COR-L47 (cell line): Measurements from ENCODE around the gene ARHGAP10.

Experiments used
- DNase-seq: peaks from one replicate; lab custom pipeline; 2025; lab: John Stamatoyannopoulos, UW

Gene ARHGAP10

DNA sequence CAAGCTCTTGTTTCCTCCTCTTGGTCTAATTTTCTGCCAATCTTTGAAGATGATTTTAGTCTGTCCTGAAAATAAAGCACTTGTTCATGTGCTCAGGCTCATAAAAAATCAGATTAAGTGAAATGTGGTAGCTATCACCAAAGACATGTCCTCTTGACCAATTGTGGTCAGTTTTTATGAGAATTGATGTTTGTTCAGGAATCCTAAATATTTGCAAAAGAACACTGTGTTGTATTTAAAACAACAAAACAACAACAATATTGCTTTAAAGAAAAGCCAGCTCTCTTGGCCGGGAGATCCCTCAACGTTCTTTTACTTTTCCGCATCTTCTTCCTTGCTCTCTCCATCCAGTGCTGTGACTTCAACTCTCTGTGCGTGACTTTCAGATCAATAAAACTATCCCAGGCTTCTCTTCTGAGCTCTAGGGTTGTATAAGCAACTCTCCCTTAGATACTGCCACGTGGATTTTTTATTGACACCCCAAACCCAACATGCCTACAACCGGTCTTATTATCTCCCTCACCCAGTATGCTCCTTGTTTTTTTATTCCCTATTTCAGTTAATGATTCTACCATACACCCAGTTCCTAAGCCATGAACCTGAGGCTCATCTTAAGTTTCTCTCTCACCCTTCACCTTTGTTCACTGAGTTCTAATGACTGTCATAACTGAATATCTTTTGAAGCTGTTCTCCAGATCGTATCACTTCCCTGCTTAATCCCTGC lies 309.9 kb downstream of the ARHGAP10 start:
- DNase-seq, result no peak

DNA sequence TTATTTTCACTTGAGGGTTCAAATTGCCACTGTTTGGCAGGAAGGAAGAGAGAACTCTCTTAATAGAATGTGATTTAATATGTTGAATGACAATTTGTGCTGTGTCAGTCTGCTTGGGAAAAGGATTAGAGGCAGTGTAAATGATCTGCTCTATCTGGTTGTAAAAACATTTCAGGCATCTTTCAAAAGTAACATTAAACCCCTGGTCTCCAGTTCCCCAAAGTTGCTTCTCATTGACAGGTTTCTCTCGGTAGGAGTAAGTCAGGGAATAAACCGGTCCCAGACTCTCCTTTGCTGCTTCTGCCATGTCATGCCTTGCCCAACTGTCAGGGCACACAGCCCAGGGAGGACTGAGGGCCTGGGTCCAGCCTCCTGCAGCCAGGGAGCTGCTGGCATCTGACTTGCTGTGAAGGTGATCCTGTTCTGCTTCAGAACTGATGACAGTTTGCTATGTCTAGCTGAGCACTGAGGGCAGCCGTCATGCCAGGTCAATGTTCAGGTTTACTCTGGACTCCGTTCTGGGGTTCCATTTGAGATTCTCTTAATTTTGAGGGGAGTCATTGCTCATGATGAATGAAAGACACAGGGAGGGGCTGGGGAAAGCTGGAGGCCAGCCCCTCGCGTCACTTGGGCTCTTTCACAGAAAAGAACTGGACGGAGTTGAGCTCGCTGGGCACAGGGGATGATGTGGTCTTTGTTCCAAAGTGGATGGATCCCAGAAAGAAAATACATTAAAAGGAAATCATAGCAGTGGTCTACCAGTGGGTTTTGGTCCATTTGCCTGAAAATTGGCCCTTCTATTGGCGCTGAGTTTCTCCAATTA lies 312.4 kb downstream of the ARHGAP10 start:
- DNase-seq, result no peak

GRCh38 chr4:148044912-148045352 lies 313.0 kb downstream of the ARHGAP10 start:
- DNase-seq, result no peak

DNA sequence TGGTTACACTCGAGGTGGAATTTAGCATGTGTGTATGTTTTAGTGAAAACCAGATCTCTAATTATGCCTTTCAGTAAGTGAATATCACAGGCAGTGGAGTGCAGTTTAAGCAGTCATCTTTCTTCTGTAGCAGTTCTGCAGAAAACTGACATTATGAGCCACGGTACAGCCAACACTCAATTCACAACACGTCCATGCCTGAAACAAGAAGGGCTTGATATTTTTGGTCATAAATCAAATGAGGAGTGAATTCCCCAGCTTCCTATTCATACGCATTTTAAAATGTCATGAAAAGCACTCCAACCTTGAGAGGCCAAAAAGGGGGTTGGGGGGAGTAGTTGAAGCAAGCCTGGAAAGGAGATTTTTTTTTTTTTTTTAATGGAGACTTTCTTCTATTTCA lies 316.7 kb downstream of the ARHGAP10 start:
- DNase-seq, result no peak

DNA sequence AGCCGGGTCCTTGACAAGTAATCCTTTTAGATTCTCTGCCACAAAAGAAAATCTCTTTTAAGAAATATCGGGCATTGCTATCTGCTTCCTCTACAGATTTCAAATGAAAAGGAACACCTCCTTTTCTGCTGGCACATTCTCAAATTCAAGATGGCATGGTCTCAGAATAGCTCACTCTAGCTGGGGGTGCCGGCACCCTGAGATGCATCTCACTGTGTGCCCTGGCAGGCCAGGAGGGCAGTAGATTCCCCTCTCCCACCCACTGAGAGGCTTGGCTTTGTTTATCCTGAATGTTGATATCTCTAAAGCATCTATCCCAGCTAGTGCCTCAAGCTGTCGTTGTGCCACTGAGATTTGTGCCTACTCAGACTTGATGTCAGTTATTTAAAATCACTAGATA lies 319.5 kb downstream of the ARHGAP10 start:
- DNase-seq, result no peak

- DNase-seq, result no peak
Observed at GRCh38 chr4:148052448-148052847, 320.6 kb downstream of the ARHGAP10 start.

DNA sequence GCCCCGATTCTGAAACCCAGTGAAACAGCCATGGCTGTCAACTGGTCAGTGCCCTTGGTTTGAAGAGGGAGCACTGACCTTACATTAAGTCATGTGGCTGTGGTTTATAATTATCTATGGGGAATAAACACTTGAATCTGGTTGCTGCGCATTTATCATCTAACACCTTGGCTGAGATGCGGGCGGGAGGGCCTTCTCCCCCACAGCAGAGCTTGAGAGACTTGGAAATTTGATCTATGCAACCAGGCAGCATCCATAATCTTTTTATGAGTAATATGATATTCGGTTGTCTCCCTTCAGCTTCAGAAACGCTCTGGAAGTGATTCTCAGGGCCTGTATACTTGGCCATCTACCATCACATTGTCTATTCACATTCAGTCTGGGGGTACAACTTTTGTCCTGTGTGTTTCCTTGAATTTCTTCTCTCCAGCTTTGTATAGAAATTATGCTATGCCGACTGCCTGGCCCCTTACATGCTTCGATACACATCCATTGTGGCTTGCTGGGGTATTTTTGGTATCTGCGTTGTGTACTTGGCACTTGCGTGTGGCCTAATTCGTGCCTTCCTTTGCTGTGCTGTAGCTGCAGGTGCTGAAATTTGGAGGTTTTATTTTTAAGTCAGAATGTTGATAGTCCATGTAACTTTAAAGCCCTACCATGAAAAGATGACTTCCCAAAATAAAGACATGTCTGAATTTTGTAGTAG lies 321.6 kb downstream of the ARHGAP10 start:
- DNase-seq, result no peak

- no peak for DNase-seq
Observed at GRCh38 chr4:148054275-148054674, 322.4 kb downstream of the ARHGAP10 start.

DNA sequence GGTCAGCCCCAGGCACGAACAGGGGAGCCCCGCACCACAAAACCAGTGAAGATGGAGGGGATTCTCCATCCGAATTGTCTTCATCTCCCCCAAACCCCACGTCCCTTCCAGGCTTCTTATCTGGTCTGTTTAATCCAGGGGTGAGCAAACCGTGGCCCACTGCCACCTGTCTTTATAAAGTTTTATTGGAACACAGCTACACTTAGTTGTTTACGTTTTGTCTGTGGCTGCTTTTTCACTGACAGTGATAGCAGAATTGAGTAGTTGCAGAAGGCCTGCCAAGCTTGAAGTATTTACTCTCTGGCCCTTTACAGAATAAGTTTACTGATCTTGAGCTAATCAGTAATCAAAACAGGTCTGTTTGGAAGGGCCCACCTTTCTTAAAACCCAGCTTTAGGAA lies 324.0 kb downstream of the ARHGAP10 start:
- DNase-seq, result no peak

DNA sequence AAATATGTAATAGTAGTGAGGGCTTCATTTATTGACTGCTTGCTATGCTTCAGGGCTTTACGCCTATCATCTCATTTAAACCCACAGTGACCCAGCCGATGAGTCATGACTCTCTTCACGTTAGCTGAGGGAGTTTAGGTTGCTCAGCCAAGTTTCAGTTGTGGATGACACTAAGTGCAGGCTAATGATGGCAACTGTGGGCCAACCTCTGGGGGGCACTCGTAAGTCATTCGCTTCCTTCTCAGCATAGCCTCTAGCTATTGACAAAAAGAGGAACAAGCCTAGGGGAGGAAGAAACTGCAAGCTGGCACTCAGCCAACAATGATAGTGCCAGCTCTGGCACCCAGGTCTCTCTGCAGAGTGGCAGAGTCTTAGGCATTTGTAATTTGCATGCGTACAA lies 325.0 kb downstream of the ARHGAP10 start:
- DNase-seq, result peak; percentile 30

DNA sequence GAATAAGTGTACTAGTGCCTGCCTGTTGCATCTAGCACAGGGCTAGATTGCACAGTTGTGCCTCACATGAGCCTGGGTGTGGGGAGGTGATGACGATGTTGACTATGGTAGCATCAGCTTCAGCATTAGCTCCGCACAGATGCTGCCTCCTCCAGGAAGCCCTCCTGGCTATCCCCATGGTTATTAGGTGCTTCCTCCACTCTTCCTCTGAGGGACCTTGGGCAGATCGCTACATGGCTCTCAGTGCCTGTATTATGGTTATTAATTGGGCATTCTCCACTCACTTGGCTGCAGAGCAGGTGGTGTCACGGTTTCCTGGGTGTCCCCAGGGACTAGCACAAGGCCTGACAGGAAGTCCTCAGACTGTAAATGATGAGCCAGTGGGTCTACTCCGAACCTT lies 325.6 kb downstream of the ARHGAP10 start:
- DNase-seq, result no peak

DNA sequence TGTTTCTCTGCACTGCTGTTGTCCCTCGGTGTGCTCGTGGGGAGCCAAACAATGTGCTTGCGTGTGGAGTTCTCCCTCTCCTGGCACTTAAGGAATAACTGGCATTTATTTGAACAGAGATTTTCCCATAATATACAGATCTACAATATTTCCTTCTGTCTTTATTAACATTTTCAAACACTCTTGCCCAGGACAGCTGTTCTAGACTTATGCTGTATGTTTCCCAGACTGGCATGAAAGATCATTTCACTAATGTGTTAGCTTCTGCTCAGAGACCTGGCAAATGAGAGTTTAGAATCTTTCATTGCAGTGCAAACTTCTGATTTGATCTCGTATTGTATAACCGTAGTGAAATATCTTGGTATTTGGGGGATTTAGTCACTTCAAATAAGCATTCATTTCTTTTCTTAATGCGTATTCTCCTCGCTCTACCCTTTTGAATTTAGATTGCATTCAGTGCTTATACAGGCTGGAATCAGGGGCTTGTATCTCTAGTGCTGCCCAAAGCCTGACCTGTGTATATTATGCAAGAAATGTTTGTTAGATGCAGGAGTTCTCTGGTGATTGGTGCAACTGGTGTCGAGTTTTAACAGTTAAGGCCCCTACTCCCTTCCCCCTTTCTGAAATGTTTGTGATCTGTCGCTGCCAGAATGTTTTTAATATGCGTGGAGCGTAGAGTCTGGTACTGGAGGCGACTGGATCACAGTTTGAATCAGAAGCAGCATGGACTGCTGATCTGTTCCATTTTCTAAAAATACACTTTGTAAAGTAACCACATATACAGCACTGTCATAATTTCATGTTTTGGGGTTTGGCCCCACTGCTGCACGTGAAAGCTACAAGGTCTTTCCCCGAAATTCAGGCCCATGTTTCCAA lies 326.3 kb downstream of the ARHGAP10 start:
- no peak for DNase-seq

DNA sequence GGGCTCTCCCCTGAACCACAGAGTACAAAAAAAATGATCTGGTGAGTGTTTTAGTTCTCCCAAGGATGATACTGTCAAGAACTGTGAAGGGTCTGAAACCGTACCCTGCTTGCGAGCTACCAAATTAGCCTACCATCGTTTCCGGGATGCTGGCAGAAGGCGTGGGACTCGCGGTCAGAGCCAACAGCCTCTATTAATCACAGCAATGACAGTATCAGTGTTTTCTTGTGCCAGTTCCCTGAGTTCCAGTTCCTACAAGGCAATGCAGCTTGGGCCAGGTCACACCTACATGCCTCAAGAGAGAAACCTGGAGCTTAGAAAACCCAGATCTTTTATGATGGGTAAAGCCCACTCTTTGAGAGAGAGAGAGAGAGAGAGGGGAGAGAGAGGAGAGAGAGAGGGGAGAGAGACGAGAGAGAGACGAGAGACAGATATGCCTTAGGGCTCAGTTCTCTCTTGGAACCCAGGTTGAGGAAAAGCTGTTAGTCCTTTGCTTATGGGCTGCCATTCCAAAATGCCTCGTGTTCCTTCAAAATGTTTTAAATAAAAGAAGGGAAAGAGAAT lies 327.8 kb downstream of the ARHGAP10 start:
- no peak for DNase-seq

GRCh38 chr4:148060264-148061140 lies 328.6 kb downstream of the ARHGAP10 start:
- DNase-seq, result no peak

DNA sequence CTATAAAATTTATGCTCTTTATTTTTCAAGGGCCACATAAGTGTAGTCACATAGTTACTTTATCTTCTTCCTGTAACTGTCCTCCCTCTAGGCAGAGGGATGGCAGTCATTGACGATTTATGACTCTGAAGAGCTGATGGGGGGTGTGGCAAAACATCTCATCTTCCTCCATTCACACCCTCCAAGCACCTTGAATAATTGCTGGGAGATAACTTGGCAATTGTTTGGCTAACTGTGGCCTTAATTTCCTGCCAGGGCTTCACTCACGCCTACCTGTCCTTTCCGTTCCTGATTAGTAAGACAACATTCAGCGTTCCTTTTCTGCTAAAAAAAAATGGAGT lies 329.2 kb downstream of the ARHGAP10 start:
- DNase-seq, result peak; percentile 69

GRCh38 chr4:148061795-148062194 lies 329.9 kb downstream of the ARHGAP10 start:
- DNase-seq, result peak; percentile 26

DNA sequence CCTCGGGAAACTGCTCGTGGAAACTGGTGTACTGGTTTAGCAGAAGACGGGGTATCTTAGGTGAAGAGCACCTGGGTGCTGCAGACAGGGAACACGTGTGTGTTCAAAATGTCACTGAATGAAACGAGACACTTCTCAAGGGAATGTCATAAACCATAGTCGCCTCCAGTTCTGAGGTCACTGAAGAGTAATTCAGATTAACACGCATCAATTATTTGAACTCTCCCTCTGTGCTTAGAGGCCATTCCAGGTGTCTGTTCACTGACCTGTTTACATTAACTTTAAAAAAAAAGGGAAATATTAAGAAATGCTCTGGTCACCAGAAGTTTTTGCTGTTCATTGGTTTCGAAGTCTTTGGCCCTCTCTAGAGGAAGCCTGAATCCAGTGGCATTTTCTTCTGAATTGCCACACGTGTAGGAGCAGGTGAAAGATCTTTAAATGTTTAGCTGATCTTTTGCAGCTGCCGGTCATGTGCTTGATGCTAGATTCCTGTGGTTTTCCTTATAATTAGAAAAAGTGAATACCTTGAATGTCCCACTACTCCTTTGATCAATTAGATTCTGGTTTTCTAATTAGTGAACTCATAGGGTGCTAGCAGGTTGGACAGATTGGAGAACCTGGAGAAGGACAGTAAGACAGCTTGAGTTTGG lies 330.5 kb downstream of the ARHGAP10 start:
- DNase-seq, result no peak

DNA sequence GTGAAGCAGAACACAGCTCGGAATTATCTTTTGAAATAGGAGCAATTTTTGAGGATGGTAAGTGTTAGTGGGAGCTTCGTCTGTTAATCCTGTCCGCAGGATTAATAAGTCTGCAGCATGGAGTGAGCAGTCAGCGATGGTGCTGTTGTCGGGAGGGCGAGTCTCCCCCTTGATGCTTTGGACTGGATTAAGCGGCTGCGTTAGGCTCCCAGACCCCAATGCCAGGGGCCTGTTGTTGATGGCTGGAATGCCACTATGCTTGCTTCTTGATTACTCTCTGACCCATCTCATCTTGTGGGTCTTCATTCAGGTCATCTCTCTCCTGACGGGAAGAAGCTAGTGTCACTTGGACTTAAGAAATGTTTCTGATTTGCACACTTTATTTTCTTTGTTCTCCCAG lies 332.6 kb downstream of the ARHGAP10 start:
- no peak for DNase-seq

DNA sequence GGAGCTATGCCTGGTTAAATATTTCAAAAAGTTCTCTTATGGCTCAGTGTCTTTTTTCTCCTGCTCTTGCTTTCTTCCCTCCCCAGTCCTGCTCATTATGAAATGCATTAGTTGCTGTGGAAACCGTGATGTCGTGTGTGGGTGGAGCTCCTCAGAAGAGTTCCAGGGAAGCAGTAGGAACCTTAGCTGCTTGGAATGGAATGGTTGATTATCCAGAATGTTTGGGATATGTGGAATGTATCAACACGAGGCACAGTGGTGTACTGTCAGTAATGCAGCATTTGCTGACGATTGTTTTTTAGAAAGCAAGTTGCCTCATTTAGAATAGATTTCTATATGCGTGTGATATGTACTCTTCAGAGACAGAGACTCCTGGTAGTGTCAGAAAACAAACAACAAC lies 333.2 kb downstream of the ARHGAP10 start:
- DNase-seq, result no peak

GRCh38 chr4:148067301-148067916 lies 335.5 kb downstream of the ARHGAP10 start:
- no peak for DNase-seq
